A549 (cell line): ENCODE measurements around the gene HSPBP1. TPM values are rescaled to one million over a fixed set of nuclear protein-coding genes. Genes with fewer than 3 reads are reported as not detected.
A peak's percentile ranks its signal among the peaks of the same experiment; 100 is the strongest.

Experiments
- ATAC-seq, 2 experiments: fragments of 200-7000 bp in 1 of 2; fragments of >200 bp in 1 of 2; cut with Nextera tagmentation in 1 of 2; cut with Tn5 transposase in 1 of 2; 3 replicates each; pipeline versions ENCODE4 v1.8.0 to v1.9.1; 2018 to 2020; ENCODE audit warnings: mild to moderate bottlenecking in 1 of 2, moderate library complexity in 1 of 2
- CTCF ChIA-PET: fragments of 300-600 bp; sonication (Branson Sonifier 250); formaldehyde crosslinking; extraction: SDS; loops from one replicate; lab custom pipeline; 2021; ENCODE audit warnings: antibody characterized with exemption, inconsistent platforms; lab: Yijun Ruan, JAX
- POLR2A ChIA-PET: fragments of 350-600 bp; formaldehyde crosslinking; extraction: SDS; loops from one replicate; lab custom pipeline; 2021; ENCODE audit warnings: antibody characterized with exemption, inconsistent platforms; lab: Yijun Ruan, JAX
- DNase-seq, 2 experiments: peaks; one replicate each; pipeline versions ENCODE4 v3.0.0 to v3.0.0-alpha.2; 2011 to 2016; ENCODE audit warnings: low read depth in 1 of 2, low spot score in 1 of 2
- FAIRE-seq: peaks from 2 replicates; lab custom pipeline; 2011; peaks lifted over from hg19 to GRCh38; lab: Jason Lieb, UNC
- H3K27ac ChIP-seq, 2 experiments: fragments of >200 bp; sonication (Bioruptor Twin); formaldehyde crosslinking; 3 replicates each; pipeline ENCODE4 v1.5.1; 2016 to 2017
- H3K4me1 ChIP-seq: fragments of >200 bp; sonication (Bioruptor Twin); formaldehyde crosslinking; 3 replicates; pipeline ENCODE4 v1.6.1; 2016
- H3K4me2 ChIP-seq: fragments of >200 bp; sonication (Bioruptor Twin); formaldehyde crosslinking; 3 replicates; pipeline ENCODE4 v1.6.1; 2016
- H3K4me3 ChIP-seq: fragments of >200 bp; sonication (Bioruptor Twin); formaldehyde crosslinking; 3 replicates; pipeline ENCODE4 v1.5.1; 2016
- H3K9me3 ChIP-seq: fragments of >200 bp; sonication (Bioruptor Twin); formaldehyde crosslinking; 3 replicates; pipeline ENCODE4 v1.6.1; 2016
- BHLHE40 ChIP-seq: IDR thresholded peaks from 2 replicates; pipeline ENCODE4 v1.6.1; 2012; ENCODE audit warnings: low read depth, low read length, inconsistent platforms
- CBX2 ChIP-seq: fragments of 200-600 bp; sonication (generic); IDR thresholded peaks from 2 replicates; pipeline ENCODE4 v1.6.1; 2016; ENCODE audit warnings: low read depth, mild to moderate bottlenecking, borderline replicate concordance
- CEBPB ChIP-seq, 2 experiments: fragments of >200 bp in 1 of 2; sonication (Bioruptor Twin) in 1 of 2; formaldehyde crosslinking in 1 of 2; IDR thresholded peaks; 2 replicates each; pipeline ENCODE4 v1.6.1; 2012 to 2016
- CHD2 ChIP-seq: fragments of 150-350 bp; IDR thresholded peaks from 2 replicates; pipeline ENCODE4 v1.6.1; 2014; ENCODE audit warnings: low read length; ENCODE audit not compliant: partially characterized antibody
- CHD4 ChIP-seq: fragments of 200-600 bp; sonication (generic); IDR thresholded peaks from 2 replicates; pipeline ENCODE4 v1.6.1; 2016; ENCODE audit warnings: antibody characterized with exemption, mild to moderate bottlenecking, borderline replicate concordance
- CTCF ChIP-seq: fragments of >200 bp; sonication (Bioruptor Twin); formaldehyde crosslinking; IDR thresholded peaks from 3 replicates; pipeline ENCODE4 v1.5.1; 2016
- E2F6 ChIP-seq: IDR thresholded peaks from 2 replicates; pipeline ENCODE4 v1.6.1; 2012; ENCODE audit warnings: low read depth, borderline replicate concordance
- EHMT2 ChIP-seq: fragments of 200-600 bp; sonication (generic); IDR thresholded peaks from 2 replicates; pipeline ENCODE4 v1.6.1; 2016; ENCODE audit warnings: antibody characterized with exemption, low read depth, mild to moderate bottlenecking, moderate library complexity
- ESRRA ChIP-seq: fragments of 150-350 bp; IDR thresholded peaks from 2 replicates; pipeline ENCODE4 v1.6.1; 2014; ENCODE audit warnings: mild to moderate bottlenecking, low read length, borderline replicate concordance
- FOXS1 ChIP-seq: fragments of 250-450 bp; sonication (Bioruptor Pico); IDR thresholded peaks from 2 replicates; pipeline ENCODE4 v1.5.0; 2020; ENCODE audit warnings: mild to moderate bottlenecking, moderate library complexity
- HDAC2 ChIP-seq: fragments of 200-600 bp; sonication (generic); IDR thresholded peaks from 2 replicates; pipeline ENCODE4 v1.6.1; 2016
- HMGXB4 ChIP-seq: fragments of 250-450 bp; sonication (Bioruptor Pico); IDR thresholded peaks from 2 replicates; pipeline ENCODE4 v1.5.0; 2021; ENCODE audit warnings: mild to moderate bottlenecking, moderate library complexity, borderline replicate concordance
- HOXB13 ChIP-seq: fragments of 250-450 bp; sonication (Bioruptor Pico); IDR thresholded peaks from 2 replicates; pipeline ENCODE4 v1.5.0; 2020; ENCODE audit warnings: low read depth, mild to moderate bottlenecking, moderate library complexity
- HOXB5 ChIP-seq: fragments of 250-450 bp; sonication (Bioruptor Pico); IDR thresholded peaks from 2 replicates; pipeline ENCODE4 v1.5.0; 2020; ENCODE audit warnings: mild to moderate bottlenecking, moderate library complexity
- JUN ChIP-seq, 2 experiments: fragments of >200 bp; sonication (Bioruptor Twin); formaldehyde crosslinking; IDR thresholded peaks; 2 replicates in 1 of 2; 3 replicates in 1 of 2; pipeline ENCODE4 v1.6.1; 2016 to 2017
- KDM5A ChIP-seq: fragments of 200-600 bp; sonication (generic); IDR thresholded peaks from 2 replicates; pipeline ENCODE4 v1.6.1; 2016; ENCODE audit warnings: antibody characterized with exemption, mild to moderate bottlenecking
- MAX ChIP-seq: IDR thresholded peaks from 2 replicates; pipeline ENCODE4 v1.6.1; 2012
- MAZ ChIP-seq: fragments of 150-350 bp; IDR thresholded peaks from 2 replicates; pipeline ENCODE4 v1.6.1; 2014; ENCODE audit warnings: antibody characterized with exemption, low read depth, low read length, borderline replicate concordance
- NFE2L2 ChIP-seq: fragments of 150-350 bp; conservative IDR thresholded peaks from 2 replicates; pipeline ENCODE4 v1.6.1; 2014; ENCODE audit warnings: low read length
- NR3C1 ChIP-seq: fragments of >200 bp; sonication (Bioruptor Twin); formaldehyde crosslinking; IDR thresholded peaks from 3 replicates; pipeline ENCODE4 v1.6.1; 2017
- PBX3 ChIP-seq: IDR thresholded peaks from 2 replicates; pipeline ENCODE4 v1.6.1; 2012
- POLR2A ChIP-seq: IDR thresholded peaks from 2 replicates; pipeline ENCODE4 v1.6.1; 2012; ENCODE audit warnings: mild to moderate bottlenecking, low read length
- POLR2AphosphoS2 ChIP-seq: conservative IDR thresholded peaks from 2 replicates; pipeline ENCODE4 v1.6.1; 2012; ENCODE audit warnings: low read length, improper control_type of control experiment, inconsistent platforms
- RAD21 ChIP-seq, 2 experiments: fragments of >200 bp in 1 of 2; sonication (Bioruptor Twin) in 1 of 2; formaldehyde crosslinking in 1 of 2; IDR thresholded peaks in 1 of 2; conservative IDR thresholded peaks in 1 of 2; 2 replicates in 1 of 2; 3 replicates in 1 of 2; pipeline ENCODE4 v1.6.1; 2012 to 2018; ENCODE audit warnings: inconsistent platforms in 1 of 2
- RCOR1 ChIP-seq: fragments of 150-350 bp; IDR thresholded peaks from 2 replicates; pipeline ENCODE4 v1.6.1; 2014; ENCODE audit warnings: antibody characterized with exemption, low read length, low read depth
- RNF2 ChIP-seq: fragments of 200-600 bp; sonication (generic); IDR thresholded peaks from 2 replicates; pipeline ENCODE4 v1.6.1; 2016; ENCODE audit warnings: low read depth, mild to moderate bottlenecking, antibody characterized with exemption, moderate library complexity, borderline replicate concordance
- SREBF2 ChIP-seq: fragments of 450-650 bp; IDR thresholded peaks from 2 replicates; pipeline ENCODE4 v1.6.1; 2014; ENCODE audit warnings: mild to moderate bottlenecking, moderate library complexity
- USF2 ChIP-seq: fragments of 450-650 bp; IDR thresholded peaks from 2 replicates; pipeline ENCODE4 v1.6.1; 2014; ENCODE audit warnings: antibody characterized with exemption
- WGBS: methylation state at CpG from one replicate; pipeline ENCODE4 v1.1.6; 2017; ENCODE audit errors: missing lambda C conversion rate; 5-methylcytosine and 5-hydroxymethylcytosine counted together
- polyA plus RNA-seq, 4 experiments: library from polyadenylated mRNA; depleted of rRNA in 3 of 4; stranded (reverse); fragments of >200 nt; fragmentation: RNase III in 1 of 4; extraction: RNeasy Plus Mini Kit Qiagen cat#74134 plus additional on column Dnase treatment in 1 of 4; gene quantifications; 2 replicates in 3 of 4; 3 replicates in 1 of 4; pipeline ENCODE4 v1.2.3, GENCODE V29; 2011 to 2017

The HSPBP1 gene
- polyA plus RNA-seq, 2 of the 4 experiments (the other 2 are of a cell fraction), result 52.1 to 121 TPM

GRCh38 chr19:55315956-55316525, 36.1 kb upstream of the HSPBP1 start:
- no peak for ATAC-seq
- CTCF ChIA-PET, result interaction anchor here (0.7 to 21.1 kb wide), 5 partner anchors 9 to 102 kb away, joined by 3 to 306 read pairs (median 4); partner anchors contain the start of genes KMT5C and TMEM150B

GRCh38 chr19:55314396-55314795, 34.5 kb upstream of the HSPBP1 start:
- ChIA-PET POLR2A (interaction anchor here (2.3 kb wide), 1 partner anchor 93 kb away, joined by 6 read pairs; the partner anchor contains the start of gene UBE2S), CTCF (interaction anchor here (0.7 to 21.1 kb wide), 4 partner anchors 11 to 104 kb away, joined by 3 to 306 read pairs (median 10); no protein-coding TSS in a partner anchor)
- TF ChIP-seq EHMT2, result no peak
- TF ChIP-seq CTCF, result no peak
- TF ChIP-seq RCOR1, result no peak
- no peak for TF ChIP-seq SREBF2
- no peak for TF ChIP-seq NR3C1
- no peak for TF ChIP-seq RNF2
- no peak for TF ChIP-seq POLR2A
- no peak for TF ChIP-seq CEBPB (IDR thresholded peaks at IDR 0.05)
- TF ChIP-seq E2F6, result no peak
- no peak for TF ChIP-seq CHD2
- TF ChIP-seq HMGXB4 (CRISPR knock-in tag), result no peak
- TF ChIP-seq CBX2, result no peak
- no peak for TF ChIP-seq BHLHE40
- TF ChIP-seq PBX3, result no peak
- TF ChIP-seq FOXS1 (CRISPR knock-in tag), result no peak
- no peak for TF ChIP-seq HDAC2
- TF ChIP-seq RAD21 (conservative IDR thresholded peaks at IDR 0.05 in 1 of 2, IDR thresholded peaks at IDR 0.05 in 1 of 2), result no peak
- no peak for TF ChIP-seq ESRRA
- Histone ChIP-seq H3K4me3 (no peak overlapping the region), H3K4me1 (no peaks in the 10 kb centered on the region), H3K4me2 (no peak overlapping the region), H3K9me3 (no peaks in the 10 kb centered on the region), H3K27ac (no peak overlapping the region)
- 73% methylated on average over 8 of the region's 8 CpGs for WGBS
- ATAC-seq (peak in 1 of 2 experiments; percentile 12; a peak in 1 of 6 replicates), FAIRE-seq (no peak), DNase-seq (no peak)

More at GRCh38 chr19:55315956-55316525, 36.1 kb upstream of the HSPBP1 start:
- Histone ChIP-seq H3K4me2 (no peak overlapping the region), H3K4me3 (no peak overlapping the region), H3K9me3 (no peaks in the 10 kb centered on the region), H3K4me1 (no peaks in the 10 kb centered on the region), H3K27ac (no peak overlapping the region)
- 83% methylated on average over 13 of the region's 13 CpGs for WGBS
- DNase-seq, result no peak
- TF ChIP-seq MAZ (no peak), NFE2L2 (no peak), USF2 (no peak), MAX (no peak), HDAC2 (no peak), POLR2AphosphoS2 (no peak), JUN (IDR thresholded peaks at IDR 0.05) (no peak), HOXB13 (no peak), HOXB5 (CRISPR knock-in tag) (no peak), KDM5A (no peak), CHD4 (no peak), RNF2 (no peak), CEBPB (IDR thresholded peaks at IDR 0.05) (no peak)
- no peak for FAIRE-seq
- POLR2A ChIA-PET, result no interaction called here
